Retinal pigment epithelial cell (primary cell): ENCODE results near the gene C16orf54.
"Not testable (repeated sequence)": the region's sequence is repeated elsewhere in the genome, so short reads cannot be mapped to it uniquely, and the experiment has no call there.

Source experiments
- DNase-seq: peaks from one replicate; pipeline ENCODE4 v3.0.0-alpha.2; 2010; ENCODE audit warnings: low read depth
- H3K4me3 ChIP-seq: 2 replicates; pipeline ENCODE4 v1.5.1; 2011; ENCODE audit warnings: mild to moderate bottlenecking, low read length, control low read depth, moderate library complexity
- CTCF ChIP-seq: conservative IDR thresholded peaks from 2 replicates; pipeline ENCODE4 v1.5.1; 2011; ENCODE audit warnings: low read depth, low read length, control low read depth, inconsistent platforms

C16orf54 gene

DNA sequence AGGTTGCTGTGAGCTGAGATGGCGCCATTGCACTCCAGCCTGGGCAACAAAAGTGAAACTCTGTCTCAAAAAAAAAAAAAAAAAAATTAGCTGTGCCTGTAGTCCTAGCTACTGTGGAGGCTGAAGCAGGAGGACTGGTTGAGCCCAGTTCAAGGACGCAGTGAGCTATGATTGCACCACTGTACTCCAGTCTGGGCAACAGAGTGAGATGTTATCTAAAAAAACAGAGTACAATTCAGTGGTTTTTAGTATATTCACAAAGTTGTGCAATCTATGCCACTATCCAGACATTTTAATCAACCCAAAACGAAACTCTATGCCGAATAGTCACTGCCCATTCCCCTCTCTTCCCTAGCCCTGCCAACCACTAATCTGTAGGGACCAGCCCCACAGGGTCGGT is 25.1 kb downstream of the C16orf54 start:
- H3K4me3 ChIP-seq: no peak overlapping the region
- no peak for DNase-seq
- no peak for TF ChIP-seq CTCF

DNA sequence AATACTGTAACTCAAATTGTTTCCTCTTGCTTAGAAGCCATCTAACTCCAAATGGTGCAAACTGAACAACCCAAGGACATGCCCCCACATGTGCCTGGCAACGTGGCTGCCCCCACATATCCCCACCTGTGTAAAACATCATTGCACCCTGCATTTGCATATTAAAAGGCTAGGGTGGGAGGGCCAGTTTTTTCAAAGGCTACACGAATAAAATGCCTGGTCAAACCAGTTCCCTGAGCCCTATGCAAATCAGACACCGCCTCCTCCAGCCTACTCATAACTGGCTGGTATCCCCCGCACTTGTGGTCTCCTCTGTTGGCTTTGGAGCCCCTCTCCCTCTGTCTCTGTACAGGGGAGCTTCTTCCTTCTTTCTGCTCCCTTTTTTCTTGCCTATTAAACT is 26.7 kb downstream of the C16orf54 start:
- DNase-seq: no peak
- no peak for TF ChIP-seq CTCF
- H3K4me3 ChIP-seq: no peak overlapping the region

- no peak overlapping the region for H3K4me3 ChIP-seq
- no peak for TF ChIP-seq CTCF
- no peak for DNase-seq
These were observed 28.7 kb downstream of the C16orf54 start for GRCh38 chr16:29717113-29717512.

GRCh38 chr16:29714972-29715371 is 30.8 kb downstream of the C16orf54 start:
- no peak for DNase-seq
- no peak for TF ChIP-seq CTCF
- no peak overlapping the region for H3K4me3 ChIP-seq

GRCh38 chr16:29714396-29714795 is 31.4 kb downstream of the C16orf54 start:
- TF ChIP-seq CTCF: no peak
- no peak for DNase-seq
- no peak overlapping the region for H3K4me3 ChIP-seq

DNA sequence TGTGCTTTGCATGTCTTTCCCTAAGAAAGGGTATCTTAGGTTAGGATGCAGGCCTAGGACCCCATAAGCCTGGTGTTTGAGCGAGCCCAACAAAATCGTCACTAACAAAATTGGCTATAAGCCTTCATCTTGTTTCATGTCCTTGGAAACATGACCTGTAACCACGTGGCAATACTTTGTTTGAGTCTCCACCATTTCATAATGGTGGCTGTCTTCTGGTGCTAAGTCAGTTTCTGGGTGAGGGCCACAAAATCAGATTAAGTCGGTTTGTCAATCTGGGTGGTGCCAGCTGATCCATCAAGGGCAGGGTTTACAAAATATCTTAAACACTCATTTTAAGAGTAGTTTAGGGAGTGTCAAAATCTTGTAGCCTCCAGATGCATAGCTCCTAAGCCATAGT is 33.0 kb downstream of the C16orf54 start:
- DNase-seq: no peak
- no peak overlapping the region for H3K4me3 ChIP-seq
- TF ChIP-seq CTCF: no peak

DNA sequence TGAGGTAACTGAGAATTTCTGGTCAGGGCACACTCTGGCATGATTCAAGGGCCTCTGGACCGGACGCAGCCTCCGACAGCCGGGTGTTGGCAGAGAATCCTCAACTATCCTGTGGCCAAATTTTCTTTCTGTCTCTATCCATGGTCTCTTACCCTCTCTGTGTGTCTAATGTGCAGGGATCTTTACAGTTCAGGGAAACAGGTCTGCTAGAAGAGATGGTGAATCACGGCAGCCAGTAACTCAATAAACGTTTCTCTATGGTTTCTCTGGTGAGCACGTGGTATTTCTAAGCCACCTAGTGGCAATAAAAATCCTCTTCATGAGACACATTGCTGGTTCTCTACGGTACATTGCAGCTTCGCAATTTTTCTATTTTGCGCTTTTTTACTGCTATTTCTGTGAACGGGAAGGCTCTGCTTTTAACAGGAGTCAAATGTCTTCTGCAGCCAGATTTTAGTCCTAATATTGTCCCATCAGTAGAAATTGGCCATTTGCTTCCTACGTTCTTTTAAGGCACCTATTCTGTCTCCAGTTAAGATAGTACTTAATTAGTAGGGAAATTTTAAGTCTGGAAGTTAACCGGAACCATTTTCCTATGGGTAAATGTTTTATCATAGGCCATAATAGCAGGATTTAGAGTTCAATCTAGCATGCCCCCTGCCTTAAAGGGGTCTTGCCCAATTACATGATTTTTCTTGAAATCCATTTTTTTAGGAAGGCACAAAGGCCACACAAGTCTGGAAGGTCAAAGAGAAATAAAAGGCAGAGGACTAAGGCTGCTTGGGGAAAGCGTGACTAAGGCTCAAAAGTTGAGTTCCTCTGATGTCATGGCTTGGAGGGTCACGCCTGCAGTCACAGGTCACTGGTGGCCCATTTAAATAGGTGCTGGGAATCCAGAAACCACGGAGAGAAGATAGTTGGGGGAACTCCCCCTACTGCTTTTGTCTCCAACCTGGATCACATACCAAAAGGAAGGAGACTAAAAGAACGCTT is 35.3 kb downstream of the C16orf54 start:
- no peak overlapping the region for H3K4me3 ChIP-seq
- TF ChIP-seq CTCF: peak; percentile 58
- peak; percentile 52 for DNase-seq

GRCh38 chr16:29709657-29710056 is 36.1 kb downstream of the C16orf54 start:
- H3K4me3 ChIP-seq: not testable (repeated sequence)
- peak; percentile 43 for DNase-seq
